Measurements from ENCODE around the gene LRRC73.

The LRRC73 gene

DNA sequence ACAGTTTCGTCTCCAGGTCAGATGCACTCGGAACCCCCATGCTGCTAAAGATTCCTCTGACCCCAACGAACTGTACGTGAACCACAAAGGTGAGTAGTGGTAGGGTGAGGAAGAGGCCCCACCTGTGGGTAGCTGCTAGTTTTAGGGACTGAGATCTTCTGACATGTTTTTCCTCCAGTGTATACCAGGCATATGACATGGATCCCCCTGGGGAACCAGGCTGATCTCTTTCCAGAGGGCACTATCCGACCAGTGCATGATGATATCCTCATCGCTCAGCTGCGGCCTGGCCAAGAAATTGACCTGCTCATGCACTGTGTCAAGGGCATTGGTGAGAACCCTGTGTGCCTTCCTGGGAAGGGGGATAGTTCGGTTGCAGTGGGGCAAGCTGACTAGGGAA lies 10.0 kb upstream of the LRRC73 start:
- TF ChIP-seq EP300 (IDR thresholded peaks at IDR 0.05; ENCODE audit: borderline replicate concordance) (no peak), YY1 (IDR thresholded peaks at IDR 0.05; ENCODE audit: low read depth) (no peak), EGR1 (IDR thresholded peaks at IDR 0.05) (no peak), TEAD4 (IDR thresholded peaks at IDR 0.05) (no peak), RAD21 (IDR thresholded peaks at IDR 0.05; ENCODE audit: low read depth) (no peak), CREB1 (IDR thresholded peaks at IDR 0.05; ENCODE audit: low read depth) (no peak), ZBTB7A (IDR thresholded peaks at IDR 0.05; ENCODE audit: low read depth) (no peak), NFIC (IDR thresholded peaks at IDR 0.05) (no peak), TAF1 (IDR thresholded peaks at IDR 0.05; ENCODE audit: low read depth) (no peak), FOXM1 (IDR thresholded peaks at IDR 0.05; ENCODE audit: borderline replicate concordance, low read depth) (no peak)
- TF ChIP-seq, protein P1, sequence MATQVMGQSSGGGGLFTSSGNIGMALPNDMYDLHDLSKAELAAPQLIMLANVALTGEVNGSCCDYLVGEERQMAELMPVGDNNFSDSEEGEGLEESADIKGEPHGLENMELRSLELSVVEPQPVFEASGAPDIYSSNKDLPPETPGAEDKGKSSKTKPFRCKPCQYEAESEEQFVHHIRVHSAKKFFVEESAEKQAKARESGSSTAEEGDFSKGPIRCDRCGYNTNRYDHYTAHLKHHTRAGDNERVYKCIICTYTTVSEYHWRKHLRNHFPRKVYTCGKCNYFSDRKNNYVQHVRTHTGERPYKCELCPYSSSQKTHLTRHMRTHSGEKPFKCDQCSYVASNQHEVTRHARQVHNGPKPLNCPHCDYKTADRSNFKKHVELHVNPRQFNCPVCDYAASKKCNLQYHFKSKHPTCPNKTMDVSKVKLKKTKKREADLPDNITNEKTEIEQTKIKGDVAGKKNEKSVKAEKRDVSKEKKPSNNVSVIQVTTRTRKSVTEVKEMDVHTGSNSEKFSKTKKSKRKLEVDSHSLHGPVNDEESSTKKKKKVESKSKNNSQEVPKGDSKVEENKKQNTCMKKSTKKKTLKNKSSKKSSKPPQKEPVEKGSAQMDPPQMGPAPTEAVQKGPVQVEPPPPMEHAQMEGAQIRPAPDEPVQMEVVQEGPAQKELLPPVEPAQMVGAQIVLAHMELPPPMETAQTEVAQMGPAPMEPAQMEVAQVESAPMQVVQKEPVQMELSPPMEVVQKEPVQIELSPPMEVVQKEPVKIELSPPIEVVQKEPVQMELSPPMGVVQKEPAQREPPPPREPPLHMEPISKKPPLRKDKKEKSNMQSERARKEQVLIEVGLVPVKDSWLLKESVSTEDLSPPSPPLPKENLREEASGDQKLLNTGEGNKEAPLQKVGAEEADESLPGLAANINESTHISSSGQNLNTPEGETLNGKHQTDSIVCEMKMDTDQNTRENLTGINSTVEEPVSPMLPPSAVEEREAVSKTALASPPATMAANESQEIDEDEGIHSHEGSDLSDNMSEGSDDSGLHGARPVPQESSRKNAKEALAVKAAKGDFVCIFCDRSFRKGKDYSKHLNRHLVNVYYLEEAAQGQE (IDR thresholded peaks at IDR 0.05; ENCODE audit: low read depth) = no peak
- TF ChIP-seq, protein P2, sequence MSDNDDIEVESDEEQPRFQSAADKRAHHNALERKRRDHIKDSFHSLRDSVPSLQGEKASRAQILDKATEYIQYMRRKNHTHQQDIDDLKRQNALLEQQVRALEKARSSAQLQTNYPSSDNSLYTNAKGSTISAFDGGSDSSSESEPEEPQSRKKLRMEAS (IDR thresholded peaks at IDR 0.05) = no peak
- TF ChIP-seq, protein P3, sequence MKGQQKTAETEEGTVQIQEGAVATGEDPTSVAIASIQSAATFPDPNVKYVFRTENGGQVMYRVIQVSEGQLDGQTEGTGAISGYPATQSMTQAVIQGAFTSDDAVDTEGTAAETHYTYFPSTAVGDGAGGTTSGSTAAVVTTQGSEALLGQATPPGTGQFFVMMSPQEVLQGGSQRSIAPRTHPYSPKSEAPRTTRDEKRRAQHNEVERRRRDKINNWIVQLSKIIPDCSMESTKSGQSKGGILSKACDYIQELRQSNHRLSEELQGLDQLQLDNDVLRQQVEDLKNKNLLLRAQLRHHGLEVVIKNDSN (IDR thresholded peaks at IDR 0.05) = no peak

DNA sequence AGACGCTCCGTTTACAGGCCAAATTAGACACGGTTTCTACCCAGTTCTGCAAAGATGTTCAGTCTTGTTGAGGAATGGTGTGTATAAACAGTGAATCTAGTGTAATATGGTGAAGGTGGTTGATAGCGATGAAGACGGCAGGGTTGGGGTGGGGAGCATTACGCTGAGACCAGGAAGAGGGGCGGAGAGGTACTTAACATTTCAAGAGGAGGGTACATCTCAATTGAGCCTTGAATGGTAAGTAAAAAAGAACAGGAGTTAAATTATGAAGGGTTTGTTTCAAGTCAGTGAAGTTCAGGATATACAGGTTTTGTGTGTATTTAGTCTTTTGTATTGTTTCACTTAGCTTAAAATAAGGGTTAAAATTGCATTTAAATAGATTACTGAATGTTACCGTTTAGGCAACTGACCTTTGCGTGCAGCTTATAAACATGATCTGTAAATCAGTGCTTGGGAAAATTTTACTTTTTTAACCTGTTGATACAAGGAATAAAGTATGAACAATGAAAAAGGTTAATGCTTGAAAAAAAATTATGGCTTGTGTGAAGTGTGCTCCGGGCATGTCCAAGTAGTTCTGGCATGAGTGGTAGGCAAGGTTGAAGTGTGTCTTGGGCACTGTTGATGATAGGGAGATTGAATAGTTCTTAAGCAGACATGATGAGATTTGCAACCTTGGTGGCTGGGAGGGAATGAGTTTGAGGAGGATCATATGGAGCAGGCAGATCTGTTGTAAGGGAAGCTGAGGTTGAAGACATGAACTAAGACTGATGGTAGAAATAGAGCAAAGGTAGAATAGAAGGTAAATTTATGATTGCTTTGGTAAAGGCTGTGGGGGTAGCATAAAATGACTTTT lies 7.6 kb upstream of the LRRC73 start:
- TF ChIP-seq TAF1 (IDR thresholded peaks at IDR 0.05; ENCODE audit: low read depth) (no peak), YY1 (IDR thresholded peaks at IDR 0.05; ENCODE audit: low read depth) (no peak), TCF12 (IDR thresholded peaks at IDR 0.05; ENCODE audit: low read depth) (no peak), TEAD4 (IDR thresholded peaks at IDR 0.05) (no peak), EP300 (IDR thresholded peaks at IDR 0.05; ENCODE audit: borderline replicate concordance) (no peak), EGR1 (IDR thresholded peaks at IDR 0.05) (no peak), FOXM1 (IDR thresholded peaks at IDR 0.05; ENCODE audit: borderline replicate concordance, low read depth) (no peak), NFIC (IDR thresholded peaks at IDR 0.05) (no peak), CEBPB (IDR thresholded peaks at IDR 0.05) (no peak), RAD21 (IDR thresholded peaks at IDR 0.05; ENCODE audit: low read depth) (no peak), ZBTB7A (IDR thresholded peaks at IDR 0.05; ENCODE audit: low read depth) (no peak), CREB1 (IDR thresholded peaks at IDR 0.05; ENCODE audit: low read depth) (no peak)
- TF ChIP-seq, protein P3 (IDR thresholded peaks at IDR 0.05) = no peak
- TF ChIP-seq, protein P2 (IDR thresholded peaks at IDR 0.05) = no peak
- TF ChIP-seq, protein P1 (IDR thresholded peaks at IDR 0.05; ENCODE audit: low read depth) = no peak

GRCh38 chr6:43516697-43517504 lies 6.8 kb upstream of the LRRC73 start, which contains the start of the genes POLR1C and YIPF3:
TSS of gene POLR1C (plus strand) at chr6:43517089. CDS start at chr6:43517110, 21 bp downstream.
TSS of gene YIPF3 (minus strand) at chr6:43516926. CDS start at chr6:43516807, 119 bp downstream.
- TF ChIP-seq RAD21 (IDR thresholded peaks at IDR 0.05; ENCODE audit: low read depth) (no peak), YY1 (IDR thresholded peaks at IDR 0.05; ENCODE audit: low read depth) (peak; percentile 91), TEAD4 (IDR thresholded peaks at IDR 0.05) (peak; percentile 49), FOXM1 (IDR thresholded peaks at IDR 0.05; ENCODE audit: borderline replicate concordance, low read depth) (peak; percentile 58; the same call in 1 of the 2 replicates), TCF12 (IDR thresholded peaks at IDR 0.05; ENCODE audit: low read depth) (peak; percentile 61), NFIC (IDR thresholded peaks at IDR 0.05) (no peak), EP300 (IDR thresholded peaks at IDR 0.05; ENCODE audit: borderline replicate concordance) (no peak; the same call in 1 of the 2 replicates), ZBTB7A (IDR thresholded peaks at IDR 0.05; ENCODE audit: low read depth) (no peak), EGR1 (IDR thresholded peaks at IDR 0.05) (peak; percentile 86), CEBPB (IDR thresholded peaks at IDR 0.05) (peak; percentile 19; the same call in 1 of the 2 replicates), CREB1 (IDR thresholded peaks at IDR 0.05; ENCODE audit: low read depth) (peak; percentile 50; the same call in 1 of the 2 replicates), TAF1 (IDR thresholded peaks at IDR 0.05; ENCODE audit: low read depth) (peak; percentile 89)
- TF ChIP-seq, protein P2 (IDR thresholded peaks at IDR 0.05) = peak; percentile 95
- TF ChIP-seq, protein P3 (IDR thresholded peaks at IDR 0.05) = peak; percentile 49
- TF ChIP-seq, protein P1 (IDR thresholded peaks at IDR 0.05; ENCODE audit: low read depth) = peak; percentile 33; the same call in 1 of the 2 replicates
